ENCODE data around the gene PYCR2.
A peak's percentile ranks its signal among the peaks of the same experiment; 100 is the strongest.
"Not testable (repeated sequence)": the region's sequence is repeated elsewhere in the genome, so short reads cannot be mapped to it uniquely, and the experiment has no call there.

Gene PYCR2

DNA sequence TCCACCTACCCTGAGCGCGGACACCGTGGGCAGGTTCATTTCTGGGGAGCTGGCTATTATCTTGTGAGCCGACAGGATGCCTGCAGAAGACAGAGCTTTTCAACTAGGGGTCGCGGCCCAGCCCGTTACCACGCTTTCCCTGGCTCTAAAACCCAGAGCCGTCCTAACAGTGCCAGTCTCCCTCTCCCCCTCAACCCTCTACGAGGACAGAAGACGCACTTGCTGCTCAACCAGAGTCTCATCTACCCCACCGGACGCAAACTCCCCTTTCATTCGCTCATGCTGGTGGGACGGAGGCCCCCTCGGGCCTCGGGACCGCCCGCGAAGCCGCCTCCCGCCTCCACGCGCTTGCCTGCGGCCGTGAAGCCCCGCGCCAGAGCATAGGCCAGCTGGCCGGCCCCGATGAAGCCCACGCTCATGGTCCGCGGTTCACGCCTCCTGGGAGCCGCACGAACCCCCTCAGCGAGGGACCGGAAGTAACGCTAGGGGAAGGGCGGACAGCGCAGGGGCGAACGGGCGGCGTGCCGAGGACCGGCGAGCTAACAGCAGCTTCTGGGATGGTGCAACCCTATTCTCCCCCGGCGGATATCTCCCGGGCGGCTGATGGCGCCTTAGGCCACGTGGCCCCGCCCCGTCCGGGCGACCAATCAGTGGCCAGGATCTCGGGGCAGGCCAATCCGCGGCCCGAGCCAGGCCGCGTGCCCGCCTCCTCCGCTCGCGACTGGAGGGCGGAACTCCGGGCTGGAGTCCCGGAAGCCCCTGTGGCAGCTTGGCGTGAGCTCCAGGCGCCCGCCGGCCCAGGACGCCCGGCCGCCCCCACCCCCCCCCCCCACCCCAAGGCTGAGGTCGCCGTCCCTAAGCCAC is at the start of gene PYCR2:
Gene PYCR2 (minus strand): TSS at position 559 of the 864 bp plus-strand sequence. CDS start 140 bp downstream, at position 419.
- peak; percentile 88 for DNase-seq (ENCODE audit: low read depth, low spot score)

- DNase-seq (ENCODE audit: low read depth, low spot score): no peak
Observed at GRCh38 chr1:225973158-225973557, 49.1 kb upstream of the PYCR2 start.

GRCh38 chr1:225972344-225973152 is 48.5 kb upstream of the PYCR2 start:
- no peak for DNase-seq (ENCODE audit: low read depth, low spot score)

DNA sequence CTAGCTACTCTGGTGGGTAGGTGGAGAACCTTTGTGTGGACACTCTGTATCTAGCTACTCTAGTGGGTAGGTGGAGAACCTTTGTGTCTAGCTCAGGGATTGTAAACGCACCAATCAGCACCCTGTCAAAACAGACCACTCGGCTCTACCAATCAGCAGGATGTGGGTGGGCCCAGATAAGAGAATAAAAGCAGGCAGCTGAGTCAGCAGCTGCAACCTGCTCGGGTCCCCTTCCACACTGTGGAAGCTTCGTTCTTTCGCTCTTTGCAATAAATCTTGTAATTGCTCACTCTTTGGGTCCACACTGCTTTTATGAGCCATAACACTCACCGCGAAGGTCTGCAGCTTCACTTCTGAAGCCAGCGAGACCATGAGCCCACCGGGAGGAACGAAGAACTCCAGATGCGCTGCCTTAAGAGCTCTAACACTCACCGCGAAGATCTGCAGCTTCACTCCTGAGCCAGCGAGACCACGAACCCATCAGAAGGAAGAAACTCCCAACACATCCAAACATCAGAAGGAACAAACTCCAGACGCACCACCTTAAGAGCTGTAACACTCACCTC is 46.6 kb upstream of the PYCR2 start:
- DNase-seq (ENCODE audit: low read depth, low spot score): not testable (repeated sequence)

DNA sequence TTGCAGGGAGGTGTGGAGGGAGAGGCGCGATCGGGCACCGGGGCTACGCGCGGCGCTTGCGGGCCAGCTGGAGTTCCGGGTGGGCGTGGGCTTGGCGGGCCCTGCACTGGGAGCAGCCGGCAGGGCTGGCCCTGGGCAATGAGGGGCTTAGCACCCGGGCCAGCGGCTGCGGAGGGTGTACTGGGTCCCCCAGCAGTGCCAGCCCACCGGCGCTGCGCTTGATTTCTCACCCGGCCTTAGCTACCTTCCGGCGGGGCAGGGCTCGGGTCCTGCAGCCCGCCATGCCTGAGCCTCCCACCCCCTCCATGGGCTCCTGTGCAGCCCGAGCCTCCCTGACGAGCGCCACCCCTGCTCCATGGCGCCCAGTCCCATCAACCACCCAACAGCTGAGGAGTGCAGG is 45.7 kb upstream of the PYCR2 start:
- not testable (repeated sequence) for DNase-seq (ENCODE audit: low read depth, low spot score)

DNA sequence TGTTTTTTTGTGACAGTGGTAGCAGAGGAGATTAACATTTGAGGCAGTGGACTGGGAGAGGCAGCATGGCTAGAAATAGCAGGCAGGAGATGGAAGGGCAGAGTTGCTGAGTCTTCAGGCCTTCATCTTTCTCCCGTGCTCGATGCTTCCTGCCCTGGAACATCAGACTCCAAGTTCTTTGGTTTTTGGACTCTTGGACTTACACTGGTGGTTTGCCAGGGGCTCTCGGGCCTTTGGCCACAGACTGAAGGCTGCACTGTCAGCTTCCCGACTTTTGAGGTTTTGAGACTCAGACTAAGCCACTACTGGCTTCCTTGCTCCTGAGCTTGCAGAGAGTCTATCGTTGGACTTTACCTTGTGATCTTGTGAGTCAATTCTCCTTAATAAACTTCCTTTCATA is 41.2 kb upstream of the PYCR2 start:
- no peak for DNase-seq (ENCODE audit: low read depth, low spot score)

DNA sequence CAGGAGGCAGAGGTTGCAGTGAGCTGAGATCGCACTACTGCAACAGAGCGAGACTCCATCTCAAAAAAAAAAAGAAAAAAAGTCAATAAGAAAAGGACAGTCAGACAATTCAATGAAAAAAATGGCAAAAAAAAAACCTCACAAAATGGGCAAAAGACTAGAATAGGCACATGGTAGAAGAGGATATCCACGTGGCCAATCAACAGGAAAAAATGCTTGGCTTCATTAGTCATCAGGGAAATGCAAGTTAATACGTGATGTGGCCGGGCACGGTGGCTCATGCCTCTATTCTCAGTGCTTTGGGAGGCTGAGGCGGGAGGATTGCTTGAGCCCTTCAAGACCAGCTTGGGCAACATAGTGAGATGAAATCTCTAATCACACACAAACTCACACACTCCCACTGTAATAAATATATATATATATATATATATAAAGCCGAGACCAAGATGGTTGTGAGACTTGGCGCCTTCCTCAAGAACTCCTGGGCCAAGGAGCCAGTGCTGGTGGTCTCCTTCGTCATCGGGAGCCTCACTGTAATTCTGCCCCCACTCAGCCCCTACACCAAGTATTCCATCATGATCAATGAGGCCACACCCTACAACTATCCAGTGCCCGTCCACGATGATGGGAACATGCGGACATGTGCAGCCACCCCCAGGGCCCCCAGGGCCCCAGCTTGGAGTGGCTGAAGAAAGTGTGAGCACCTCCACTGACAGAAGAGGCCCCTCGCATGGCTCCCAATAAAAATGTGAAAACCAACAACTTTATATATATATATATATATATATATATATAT is 39.9 kb upstream of the PYCR2 start:
- no peak for DNase-seq (ENCODE audit: low read depth, low spot score)

GRCh38 chr1:225962440-225962975 is 38.5 kb upstream of the PYCR2 start:
- DNase-seq (ENCODE audit: low read depth, low spot score): peak; percentile 30

DNA sequence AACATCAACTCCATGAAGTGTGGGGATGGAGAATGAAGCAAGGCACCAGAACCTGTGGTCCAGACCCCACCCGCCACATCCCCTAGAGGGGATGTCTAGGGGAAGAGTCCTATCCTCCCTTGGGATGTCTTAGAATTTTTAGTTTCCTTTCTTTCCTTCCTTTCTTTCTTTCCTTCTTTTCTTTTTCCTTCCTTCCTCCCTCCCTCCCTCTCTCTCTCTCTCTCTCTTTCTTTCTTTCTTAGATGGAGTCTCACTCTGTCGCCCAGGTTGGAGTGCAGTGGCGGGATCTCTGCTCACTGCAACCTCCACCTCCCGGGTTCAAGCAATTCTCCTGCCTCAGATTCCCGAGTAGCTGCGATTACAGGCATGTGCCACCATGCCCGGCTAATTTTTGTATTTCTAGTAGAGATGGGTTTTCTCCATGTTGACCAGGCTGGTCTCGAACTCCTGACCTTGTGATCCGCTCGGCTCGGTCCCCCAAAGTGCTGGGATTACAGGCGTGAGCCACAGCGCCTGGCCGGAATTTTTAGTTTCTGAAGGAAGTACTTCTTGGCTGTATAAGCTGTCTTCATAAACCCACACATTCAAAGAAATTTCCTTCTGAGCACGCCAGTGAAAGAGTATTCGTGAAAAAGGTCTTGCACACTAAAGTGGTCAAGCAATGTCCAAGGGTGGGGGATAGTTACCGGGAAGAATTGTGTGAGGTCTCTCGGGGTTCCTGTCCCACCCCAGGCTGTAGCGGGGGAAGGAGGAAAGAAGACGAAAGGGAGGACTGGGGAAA is 37.8 kb upstream of the PYCR2 start:
- no peak for DNase-seq (ENCODE audit: low read depth, low spot score)

DNA sequence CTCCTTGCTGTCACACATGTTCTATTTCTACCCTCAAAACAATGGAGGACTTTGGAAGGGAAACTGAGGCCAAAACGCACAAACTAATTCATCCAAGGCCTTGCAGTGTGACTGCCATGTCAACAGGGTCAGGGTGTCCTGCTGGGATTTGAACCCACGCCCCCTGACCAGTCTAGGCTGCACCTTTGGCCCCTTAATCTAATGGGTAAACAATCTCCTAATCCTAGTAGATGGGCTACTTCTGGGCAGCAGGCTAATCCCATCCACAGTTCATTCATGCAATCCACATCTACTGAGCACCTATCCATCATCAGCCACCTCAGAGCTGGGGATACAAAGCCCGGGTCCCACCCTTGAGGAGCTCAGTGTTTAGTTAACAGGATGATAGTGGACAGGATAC is 34.0 kb upstream of the PYCR2 start:
- DNase-seq (ENCODE audit: low read depth, low spot score): no peak

GRCh38 chr1:225954753-225955152 is 30.7 kb upstream of the PYCR2 start:
- DNase-seq (ENCODE audit: low read depth, low spot score): no peak

- no peak for DNase-seq (ENCODE audit: low read depth, low spot score)
Observed at GRCh38 chr1:225953315-225953714, 29.3 kb upstream of the PYCR2 start.

DNA sequence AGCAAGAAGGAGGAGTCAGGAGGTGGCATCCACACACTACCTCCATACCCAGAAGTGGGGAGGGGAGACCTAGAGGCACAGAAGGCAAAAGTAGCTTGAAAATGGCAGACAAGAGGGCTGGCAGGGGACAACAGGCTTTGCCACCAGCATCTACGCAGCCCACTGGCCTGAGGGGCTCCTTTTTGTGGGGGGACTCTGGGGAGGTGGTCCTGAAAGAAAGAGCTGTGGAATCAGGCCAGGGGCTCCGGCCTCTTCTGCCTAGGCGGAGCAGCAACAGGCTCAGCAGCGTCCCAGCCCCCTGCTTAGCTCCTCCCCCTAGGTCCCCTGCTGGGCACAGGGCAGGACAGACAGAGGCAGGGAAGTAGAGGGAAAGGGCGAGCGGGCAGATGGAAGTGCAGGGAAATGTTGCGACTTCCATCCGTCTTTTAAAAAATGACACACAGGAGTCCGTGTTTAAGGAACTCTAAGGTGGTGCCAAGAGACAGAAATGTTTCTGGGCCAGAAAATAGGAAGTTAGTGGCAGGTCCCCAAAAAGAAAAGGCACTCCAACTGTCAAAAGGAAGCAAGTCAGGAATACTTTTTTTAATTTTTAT is 27.0 kb upstream of the PYCR2 start:
- DNase-seq (ENCODE audit: low read depth, low spot score): no peak

GRCh38 chr1:225949041-225949440 is 25.0 kb upstream of the PYCR2 start:
- DNase-seq (ENCODE audit: low read depth, low spot score): no peak

- no peak for DNase-seq (ENCODE audit: low read depth, low spot score)
Observed at GRCh38 chr1:225946803-225947202, 22.8 kb upstream of the PYCR2 start.

GRCh38 chr1:225946082-225946620 is 22.1 kb upstream of the PYCR2 start:
- no peak for DNase-seq (ENCODE audit: low read depth, low spot score)

- DNase-seq (ENCODE audit: low read depth, low spot score): no peak
Observed at GRCh38 chr1:225945564-225945963, 21.5 kb upstream of the PYCR2 start.

DNA sequence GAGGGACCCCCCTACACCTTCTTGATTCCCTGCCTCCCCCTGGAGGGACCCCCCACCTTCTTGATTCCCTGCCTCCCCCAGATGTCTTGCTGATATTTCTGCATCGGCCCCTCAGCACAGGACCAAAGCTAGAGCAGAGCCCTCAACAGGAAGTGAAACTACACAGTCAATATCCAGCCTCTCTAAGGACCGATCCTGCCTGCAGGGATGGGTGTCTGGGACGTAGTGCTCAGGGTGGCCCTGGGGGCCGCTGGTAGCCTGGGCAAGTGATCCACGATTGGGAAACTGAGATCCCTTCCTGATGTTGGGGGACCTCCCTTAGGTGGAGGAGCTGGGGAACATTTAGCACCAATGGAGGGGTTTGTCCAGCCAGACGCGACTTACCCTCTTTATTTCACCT is 20.9 kb upstream of the PYCR2 start:
- DNase-seq (ENCODE audit: low read depth, low spot score): no peak

DNA sequence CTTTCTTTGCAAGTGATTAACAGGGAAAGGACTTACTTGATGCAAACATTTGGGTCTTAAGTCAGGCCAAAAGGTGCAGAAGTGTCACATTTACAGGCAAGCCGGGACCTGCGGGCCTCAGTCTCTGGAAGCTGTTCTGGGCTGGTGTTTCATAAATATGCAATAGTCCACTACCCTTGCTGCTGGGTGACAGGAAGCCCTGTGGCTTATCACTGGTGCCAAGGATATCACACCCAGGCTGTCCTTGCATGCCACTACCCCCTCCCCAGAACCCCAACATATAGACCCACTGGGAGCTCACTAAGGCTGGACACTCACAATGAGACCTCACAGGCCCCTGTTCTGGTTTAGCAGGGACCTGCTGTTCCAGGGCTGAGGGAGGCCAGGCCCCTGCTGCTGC is 20.3 kb upstream of the PYCR2 start:
- DNase-seq (ENCODE audit: low read depth, low spot score): no peak

GRCh38 chr1:225943582-225943981 is 19.5 kb upstream of the PYCR2 start:
- DNase-seq (ENCODE audit: low read depth, low spot score): no peak
